ENCODE measurements around the gene FHOD1.

The FHOD1 gene

DNA sequence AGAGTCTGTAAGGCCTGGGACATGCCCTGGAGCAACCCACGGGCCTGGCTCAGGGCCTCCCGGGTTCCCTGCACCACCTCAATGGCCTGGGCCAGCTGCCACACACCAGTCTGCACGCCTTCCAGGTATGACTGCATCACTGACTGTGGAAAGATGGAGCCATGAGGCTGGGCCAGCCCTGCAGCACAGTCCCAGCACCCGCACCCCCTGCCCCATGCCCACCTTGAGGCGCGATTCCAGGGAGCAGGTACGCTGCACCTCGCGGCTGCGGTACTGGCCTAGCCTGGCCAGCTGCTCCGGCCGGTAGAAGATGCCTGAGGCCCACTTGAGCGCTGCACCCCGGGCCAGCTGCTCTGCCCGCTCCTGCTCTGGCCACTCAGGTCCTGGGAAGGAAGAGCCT lies 58.5 kb downstream of the FHOD1 start:
- DNase-seq: no peak

- DNase-seq: no peak
Measured at GRCh38 chr16:67188323-67188722, 59.0 kb downstream of the FHOD1 start.

DNA sequence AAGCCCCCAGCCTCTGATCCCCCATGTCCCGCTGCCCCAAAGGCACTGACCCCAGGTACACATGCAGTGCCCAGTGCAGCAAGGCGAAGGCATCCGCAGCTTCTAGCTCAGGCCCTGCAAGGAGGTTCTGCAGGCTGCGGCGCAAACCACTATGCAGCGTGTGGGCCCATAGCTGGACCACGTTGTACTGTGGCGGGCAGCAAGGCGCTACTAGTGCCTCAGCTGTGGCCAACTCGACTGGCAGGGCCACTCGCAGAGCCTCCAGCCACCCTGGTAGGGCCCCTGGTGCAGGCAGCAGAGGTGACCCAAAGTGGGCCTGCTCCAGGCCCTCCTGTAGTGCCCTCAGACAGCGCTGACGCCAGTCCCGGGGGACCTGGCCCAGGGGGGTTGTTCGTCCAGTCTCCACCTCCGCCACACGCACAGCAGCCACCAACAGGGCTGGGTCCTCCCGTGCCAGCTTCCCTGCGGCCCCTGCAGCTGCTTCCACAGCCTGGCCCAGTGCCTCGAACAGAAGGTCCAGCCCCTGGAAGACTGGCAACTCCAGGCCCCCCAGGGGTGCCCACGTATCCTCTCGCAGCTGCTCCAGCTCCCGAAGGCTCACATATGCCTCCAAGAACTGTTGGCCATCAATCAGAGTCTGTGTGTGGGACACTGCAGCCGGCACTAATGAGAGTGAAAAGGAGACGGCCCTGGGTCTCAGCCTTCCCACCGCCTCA lies 59.9 kb downstream of the FHOD1 start:
- DNase-seq: no peak

- DNase-seq: no peak
Measured at GRCh38 chr16:67186550-67186950, 60.7 kb downstream of the FHOD1 start.

DNA sequence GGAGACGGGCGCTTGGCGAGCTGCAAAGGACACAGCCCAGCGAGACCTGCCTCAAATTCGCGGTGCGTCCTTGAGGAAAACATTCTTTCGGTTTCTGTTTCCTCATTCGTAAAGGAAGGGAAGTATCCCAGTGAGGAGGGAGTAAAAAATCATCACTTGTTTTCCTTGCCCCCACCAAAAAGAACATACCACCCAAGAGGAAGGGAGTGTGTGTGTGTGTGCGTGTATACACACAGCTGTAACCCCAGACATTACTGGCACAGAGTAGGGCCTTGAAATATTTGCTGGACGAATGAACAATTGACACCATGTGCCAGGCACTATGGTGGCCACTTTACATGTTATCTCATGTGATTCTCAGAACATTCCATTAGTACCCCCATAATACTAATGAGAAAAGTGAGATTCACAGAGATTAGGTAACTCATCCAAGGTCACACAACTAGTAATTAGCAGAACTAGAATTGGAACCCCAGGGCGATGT lies 61.6 kb downstream of the FHOD1 start:
- DNase-seq: no peak

- DNase-seq: peak; percentile 76 to 83
Measured at GRCh38 chr16:67184995-67185650, 62.2 kb downstream of the FHOD1 start.

- DNase-seq: peak in 1 of 2 donors; percentile 16
Measured at GRCh38 chr16:67184453-67184994, 62.8 kb downstream of the FHOD1 start.

GRCh38 chr16:67183627-67184452 lies 63.4 kb downstream of the FHOD1 start, which contains the start of gene MATCAP1:
Gene MATCAP1 (minus strand): TSS chr16:67183963. CDS start chr16:67180610, 3,353 bp downstream.
- DNase-seq: peak; percentile 92 to 93

GRCh38 chr16:67183284-67183626 lies 64.0 kb downstream of the FHOD1 start:
- no peak for DNase-seq

GRCh38 chr16:67182288-67182687 lies 65.0 kb downstream of the FHOD1 start:
- DNase-seq: no peak

DNA sequence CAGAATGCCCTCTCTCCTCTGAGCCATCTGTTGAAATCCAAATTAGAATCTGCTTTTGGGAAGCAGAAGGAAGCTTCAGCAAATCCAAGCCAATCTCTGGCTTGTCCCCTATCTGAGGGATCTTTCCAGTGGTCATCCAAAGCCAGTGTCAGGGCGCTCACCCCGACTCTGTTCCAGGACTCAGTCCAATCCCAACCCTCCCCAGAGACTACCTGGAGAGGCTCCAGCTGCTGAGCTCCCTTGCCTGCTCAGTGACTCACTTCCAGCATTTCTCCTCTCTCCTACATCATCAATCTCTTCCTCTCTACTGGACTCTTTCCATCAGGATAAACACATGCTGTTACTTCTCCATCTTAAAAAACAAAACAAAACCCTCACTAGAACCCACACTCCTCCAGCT lies 65.9 kb downstream of the FHOD1 start:
- no peak for DNase-seq

GRCh38 chr16:67180166-67180565 lies 67.1 kb downstream of the FHOD1 start:
- no peak for DNase-seq

- DNase-seq: no peak
Measured at GRCh38 chr16:67179421-67180080, 67.7 kb downstream of the FHOD1 start.
